HG03354 (cell line): ENCODE results near the gene ZNF143.
A peak's percentile ranks its signal among the peaks of the same experiment; 100 is the strongest.
"Not testable (repeated sequence)": the region's sequence is repeated elsewhere in the genome, so short reads cannot be mapped to it uniquely, and the experiment has no call there.

Experiments
- ATAC-seq: cut with Tn5 transposase; IDR thresholded peaks from one replicate; pipeline ENCODE4 v1.9.1; 2021; ENCODE audit warnings: mild to moderate bottlenecking; ENCODE audit not compliant: unreplicated experiment, poor library complexity, severe bottlenecking

Gene ZNF143

GRCh38 chr11:9460322-9461062 is at the start of gene ZNF143:
ZNF143 (plus strand) TSS chr11:9461012; CDS start chr11:9471309, 10,297 bp downstream.
- ATAC-seq = peak; percentile 89

DNA sequence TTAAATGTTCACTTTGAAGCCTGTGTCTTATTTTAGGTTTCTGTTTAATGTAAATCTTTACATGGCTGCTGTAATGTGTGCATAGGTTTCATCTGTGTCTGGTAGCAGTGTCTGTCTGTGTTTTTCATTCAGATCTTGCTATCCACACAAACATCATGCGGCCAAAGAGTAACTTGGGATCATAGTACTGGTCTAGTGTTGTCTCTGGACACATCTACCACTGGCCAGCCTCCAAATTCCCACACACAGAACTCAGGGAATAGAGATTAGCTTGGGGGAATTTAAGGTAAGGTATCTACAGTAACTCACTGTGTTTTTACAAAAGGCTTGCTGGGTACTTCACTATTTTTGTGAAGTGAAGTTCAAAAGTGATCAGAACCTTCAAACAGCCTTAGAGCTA is 32.1 kb upstream of the ZNF143 start:
- no peak for ATAC-seq

GRCh38 chr11:9438611-9439010 is 22.2 kb upstream of the ZNF143 start:
- ATAC-seq = no peak

- no peak for ATAC-seq
These were observed 14.6 kb upstream of the ZNF143 start for GRCh38 chr11:9446230-9446629.

DNA sequence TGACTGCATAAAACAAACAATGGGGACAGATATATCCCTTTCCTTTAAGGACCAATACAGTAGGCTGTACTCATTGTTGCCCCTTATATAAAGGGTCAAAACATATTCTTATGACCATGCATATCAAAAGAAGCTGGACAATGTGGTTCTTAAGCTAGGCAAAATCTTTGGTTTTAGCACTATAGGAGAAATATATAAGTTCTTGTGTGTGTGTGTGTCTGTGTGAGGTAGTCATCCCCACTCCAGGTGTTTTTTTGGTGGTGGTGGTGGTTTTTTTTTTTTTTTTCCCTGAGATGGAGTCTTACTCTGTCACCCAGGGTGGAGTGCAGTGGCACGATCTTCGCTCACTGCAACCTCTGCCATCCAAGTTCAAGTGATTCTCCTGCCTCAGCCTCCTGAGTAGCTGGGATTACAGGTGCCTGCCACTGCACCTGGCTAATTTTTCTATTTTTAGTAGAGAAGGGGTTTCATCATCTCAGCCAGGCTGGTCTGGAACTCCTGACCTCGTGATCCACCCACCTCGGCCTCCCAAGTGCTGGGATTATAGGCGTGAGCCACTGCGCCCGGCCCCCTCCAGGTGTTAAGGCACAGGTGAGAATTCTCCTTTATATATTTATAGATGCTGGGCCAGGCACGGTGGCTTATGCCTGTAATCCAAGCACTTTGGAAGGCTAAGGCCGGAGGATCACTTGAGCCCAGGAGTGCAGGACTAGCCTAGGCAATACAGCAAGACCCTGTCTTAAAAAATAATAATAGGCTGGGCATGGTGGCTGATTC is 12.0 kb upstream of the ZNF143 start:
- ATAC-seq = no peak

DNA sequence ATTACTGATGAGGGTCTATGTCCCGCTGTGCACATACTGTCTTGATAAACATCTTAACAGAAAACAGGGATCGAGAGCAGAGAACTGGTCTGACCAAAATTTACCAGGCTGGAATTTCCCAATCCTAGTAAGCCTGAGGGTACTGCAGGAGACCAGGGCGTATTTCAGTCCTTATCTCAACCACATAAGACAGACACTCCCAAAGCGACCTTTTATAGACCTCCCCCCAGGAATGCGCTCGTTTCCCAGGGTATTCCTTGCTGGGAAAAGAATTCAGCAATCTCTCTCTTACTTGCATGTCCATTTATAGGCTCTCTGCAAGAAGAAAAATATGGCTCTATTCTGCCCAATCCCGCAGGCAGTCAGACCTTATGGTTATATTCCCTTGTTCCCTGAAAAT is 8.8 kb upstream of the ZNF143 start:
- ATAC-seq = not testable (repeated sequence)

GRCh38 chr11:9455722-9456121 is 5.1 kb upstream of the ZNF143 start:
- no peak for ATAC-seq

DNA sequence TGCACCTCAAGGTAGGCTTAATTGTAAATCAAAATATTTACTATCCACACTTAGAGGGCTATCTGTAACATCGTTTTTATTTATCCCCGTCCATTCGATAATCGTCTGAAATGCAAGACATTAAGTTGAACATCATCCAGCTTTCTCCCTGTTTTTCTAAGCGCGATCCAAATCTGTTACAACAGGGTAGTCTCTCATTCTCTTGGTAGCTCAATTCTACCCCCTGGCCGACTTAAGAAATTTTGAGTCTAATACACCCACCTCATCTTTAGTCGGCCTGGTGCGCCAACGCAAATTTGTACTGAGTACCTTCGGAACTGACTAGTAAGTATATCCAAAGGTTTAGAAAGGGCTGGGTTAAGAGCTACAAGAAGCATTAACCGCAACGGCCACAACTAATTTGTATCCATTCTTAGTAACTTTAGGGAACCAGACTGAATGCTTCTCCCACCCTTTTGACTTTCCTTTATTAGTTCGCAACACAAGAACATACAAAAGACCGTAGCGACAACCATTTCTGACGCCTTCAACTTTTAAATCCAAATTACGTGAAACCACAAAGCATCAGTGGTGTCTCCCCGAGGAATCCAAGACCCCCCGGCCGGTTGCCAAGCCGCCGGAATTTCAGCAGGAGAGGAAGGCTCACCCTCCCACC is 1.0 kb upstream of the ZNF143 start:
- ATAC-seq = no peak

GRCh38 chr11:9461063-9461759 is 399 bp downstream of the ZNF143 start:
- ATAC-seq = peak; percentile 61

DNA sequence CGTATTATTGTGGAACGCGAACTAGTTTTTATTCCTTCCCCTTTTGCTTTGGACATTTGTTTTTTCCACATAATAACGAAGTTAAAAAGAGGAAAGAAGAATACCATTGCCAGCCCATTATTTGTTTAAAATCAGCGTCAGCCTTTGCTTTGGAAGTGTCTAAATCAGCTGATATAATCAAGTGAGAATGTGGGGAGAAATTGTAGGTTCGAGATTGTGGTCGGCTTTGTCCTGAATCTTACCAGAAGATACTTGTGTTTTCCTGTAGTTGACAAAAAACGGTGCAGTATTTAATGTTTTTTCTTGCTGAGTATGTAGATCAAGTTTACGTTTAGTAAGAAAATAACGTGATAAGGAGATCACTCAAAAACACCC is 935 bp downstream of the ZNF143 start:
- no peak for ATAC-seq

DNA sequence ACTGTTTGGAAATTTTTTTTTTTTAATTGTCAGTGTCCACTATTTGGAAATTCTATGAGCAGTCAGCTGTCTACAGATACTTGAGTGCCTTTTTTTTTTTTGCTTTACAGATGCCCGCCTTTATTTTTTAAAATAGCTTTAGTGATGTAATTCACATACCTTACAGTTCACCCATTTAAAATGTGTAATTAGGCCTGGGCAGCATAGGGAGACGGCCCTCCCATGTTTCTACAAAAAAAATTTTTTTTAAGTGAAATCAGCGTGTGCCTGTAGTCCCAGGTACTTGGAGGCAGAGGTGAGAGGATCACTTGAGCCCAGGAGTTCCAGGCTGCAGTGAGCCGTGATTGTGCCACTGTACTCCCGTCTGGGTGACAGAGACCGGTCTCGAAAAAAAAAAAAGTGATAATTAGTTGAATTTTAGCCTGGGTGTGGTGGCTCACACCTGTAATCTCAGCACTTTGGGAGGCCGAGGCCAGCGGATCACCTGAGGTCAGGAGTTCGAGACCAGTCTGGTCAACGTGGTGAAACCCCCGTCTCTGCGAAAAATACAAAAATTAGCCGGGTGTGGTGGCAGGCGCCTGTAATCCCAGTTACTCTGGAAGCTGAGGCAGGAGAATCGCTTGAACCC is 1.5 kb downstream of the ZNF143 start:
- ATAC-seq = no peak

DNA sequence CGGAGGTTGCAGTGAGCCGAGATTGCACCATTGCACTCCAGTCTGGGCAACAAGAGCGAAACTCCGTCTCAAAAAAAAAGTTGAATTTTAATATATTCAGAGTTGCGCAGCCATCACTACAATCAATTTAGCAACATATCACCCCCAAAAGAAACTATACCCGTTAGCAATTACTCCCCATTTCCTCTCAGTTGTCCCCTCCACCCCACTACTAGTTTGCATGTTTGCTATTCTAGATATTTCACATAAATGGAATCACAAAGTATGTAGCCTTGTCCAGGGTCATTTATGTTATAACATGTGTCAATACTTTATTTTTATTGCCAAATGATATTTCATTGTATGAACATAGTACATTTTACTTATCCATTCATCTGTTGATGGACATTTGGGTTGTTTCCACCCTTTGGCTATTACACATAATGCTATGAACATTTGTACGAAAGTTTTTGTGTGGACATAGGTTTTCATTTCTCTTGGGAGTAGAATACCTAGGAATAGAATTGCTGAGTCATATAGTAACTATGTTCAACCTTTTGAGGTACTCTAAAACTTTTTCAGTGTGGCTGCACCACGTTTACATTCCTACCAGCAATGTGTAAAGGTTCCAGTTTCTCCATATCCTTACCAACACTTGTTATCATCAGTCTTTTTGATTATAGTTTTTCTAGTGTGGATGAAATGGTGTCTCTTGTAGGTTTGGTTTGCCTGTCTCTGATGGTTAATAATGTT is 2.2 kb downstream of the ZNF143 start:
- ATAC-seq = no peak

- no peak for ATAC-seq
These were observed 10.0 kb downstream of the ZNF143 start for GRCh38 chr11:9470765-9471164.

DNA sequence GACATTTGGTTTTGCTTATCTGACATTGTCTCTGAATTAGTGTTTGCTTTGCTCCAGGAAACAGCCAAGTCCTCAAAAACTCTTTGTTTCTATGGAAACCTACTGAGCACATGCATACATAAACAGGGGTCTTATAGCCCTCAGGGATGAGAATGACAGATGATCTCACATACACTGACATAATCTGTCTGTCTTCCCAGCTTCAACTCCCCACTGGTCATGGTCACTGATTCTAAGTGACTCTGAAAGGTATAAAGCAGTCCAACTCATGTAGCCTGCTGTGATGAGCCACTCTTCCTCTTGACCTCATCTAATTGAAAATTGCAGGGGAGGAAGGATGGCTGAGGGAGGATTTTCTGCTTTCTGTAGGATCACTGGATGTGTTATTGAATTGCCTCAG is 12.6 kb downstream of the ZNF143 start:
- ATAC-seq = no peak

DNA sequence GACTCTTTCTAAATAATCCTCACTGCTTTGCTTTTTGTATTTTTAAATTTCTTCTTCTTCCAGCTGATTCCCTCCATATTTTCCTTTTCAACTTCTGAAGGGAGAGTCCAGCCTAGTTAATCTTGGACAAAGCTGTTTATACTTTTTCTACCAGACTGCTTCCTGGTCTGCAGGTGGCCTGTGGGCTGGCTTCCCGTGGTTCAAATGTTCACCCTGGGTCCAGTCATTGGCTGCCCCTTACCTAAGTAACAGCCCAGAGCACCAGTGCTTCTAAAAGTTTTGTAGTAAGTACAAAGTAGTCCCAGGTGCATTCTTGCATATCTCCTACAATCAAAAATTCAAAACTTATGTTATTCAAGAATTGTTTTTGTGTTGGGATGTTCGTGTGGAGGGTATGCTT is 19.1 kb downstream of the ZNF143 start:
- ATAC-seq = no peak

- no peak for ATAC-seq
These were observed 28.4 kb downstream of the ZNF143 start for GRCh38 chr11:9489080-9489765.

DNA sequence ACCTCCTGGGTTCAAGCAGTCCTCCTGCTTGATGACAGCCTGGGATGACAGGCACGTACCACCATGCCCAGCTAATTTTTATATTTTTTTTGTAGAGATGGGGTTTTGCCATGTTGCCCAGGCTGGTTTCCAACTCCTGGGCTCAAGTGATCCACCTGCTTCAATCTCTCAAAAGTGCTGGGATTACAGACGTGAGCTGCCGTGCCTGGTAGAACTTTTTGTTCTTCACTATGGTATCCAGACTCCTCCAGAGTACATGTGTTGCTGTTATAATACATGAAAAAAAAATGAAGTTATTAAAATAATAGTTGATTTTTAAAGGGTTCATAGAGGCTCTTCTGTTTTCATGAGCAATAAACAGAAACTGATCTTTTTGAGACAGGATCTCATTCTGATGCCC is 29.6 kb downstream of the ZNF143 start:
- no peak for ATAC-seq

DNA sequence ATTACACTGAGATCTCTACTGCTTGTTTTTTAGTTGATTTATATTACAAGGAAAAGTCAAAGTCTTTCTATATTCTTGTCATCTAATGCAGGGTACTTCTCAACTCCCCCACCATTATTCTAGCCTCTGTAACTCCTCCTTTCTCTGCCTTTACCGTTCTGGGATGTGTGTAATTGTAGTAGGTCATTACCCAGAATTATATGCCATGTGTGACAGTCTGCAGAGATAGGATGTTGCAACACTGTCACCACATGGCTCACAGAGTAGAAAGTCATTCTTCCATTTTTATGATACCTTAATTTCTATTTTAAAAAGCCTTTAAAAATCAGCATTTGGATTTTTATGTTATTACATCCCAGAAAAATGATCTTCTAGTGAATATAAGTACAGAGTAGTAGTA is 32.7 kb downstream of the ZNF143 start:
- no peak for ATAC-seq

GRCh38 chr11:9494316-9494715 is 33.5 kb downstream of the ZNF143 start:
- ATAC-seq = no peak
